ENCODE data around the gene TCTN1.
"Not testable (repeated sequence)": the region's sequence is repeated elsewhere in the genome, so short reads cannot be mapped to it uniquely, and the experiment has no call there.

TCTN1 gene

GRCh38 chr12:110639336-110640141 is 25.6 kb downstream of the TCTN1 start:
- no peak for DNase-seq

DNA sequence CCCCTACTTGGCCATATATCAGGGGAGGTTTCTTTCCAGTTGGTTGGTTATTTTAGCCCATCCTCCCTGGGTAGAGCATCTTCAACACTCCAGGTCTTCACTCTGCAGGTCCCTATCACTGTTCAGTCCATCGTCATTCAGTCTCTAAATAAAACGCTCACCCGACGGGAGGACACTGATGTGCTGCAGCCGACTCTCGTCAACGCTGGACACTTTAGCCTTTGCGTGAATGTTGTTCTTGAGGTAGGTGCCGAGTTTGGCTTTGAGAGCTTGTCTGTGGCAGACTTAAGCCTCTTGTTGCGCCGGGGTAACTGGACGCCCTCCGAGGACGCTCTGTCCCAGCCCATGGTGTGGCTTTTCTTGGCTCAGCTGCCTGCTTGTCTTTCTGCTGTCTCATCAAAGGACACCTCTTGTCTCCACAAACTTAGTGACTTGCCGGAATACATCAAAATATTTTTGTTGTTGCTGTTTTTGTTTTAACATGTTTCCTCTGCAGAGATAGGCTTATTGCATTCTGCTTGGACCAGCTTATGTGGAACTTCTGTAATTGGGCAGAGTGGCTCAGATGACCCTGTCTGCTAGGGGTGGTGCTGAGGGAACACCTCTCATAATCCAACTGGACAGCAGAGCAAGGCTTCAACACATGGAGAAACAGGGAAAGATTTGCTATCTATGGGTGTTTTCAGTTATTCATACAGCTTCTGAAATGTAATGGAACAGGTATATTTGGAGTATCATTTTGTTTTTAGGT is 26.5 kb downstream of the TCTN1 start:
- DNase-seq, result no peak

- no peak for DNase-seq
Observed at GRCh38 chr12:110641521-110641920, 27.6 kb downstream of the TCTN1 start.

GRCh38 chr12:110647631-110648040 is 33.7 kb downstream of the TCTN1 start:
- no peak for DNase-seq

- DNase-seq, result no peak
Observed at GRCh38 chr12:110649341-110649847, 35.5 kb downstream of the TCTN1 start.

GRCh38 chr12:110654238-110654637 is 40.3 kb downstream of the TCTN1 start:
- DNase-seq, result not testable (repeated sequence)

- no peak for DNase-seq
Observed at GRCh38 chr12:110656071-110656655, 42.2 kb downstream of the TCTN1 start.

DNA sequence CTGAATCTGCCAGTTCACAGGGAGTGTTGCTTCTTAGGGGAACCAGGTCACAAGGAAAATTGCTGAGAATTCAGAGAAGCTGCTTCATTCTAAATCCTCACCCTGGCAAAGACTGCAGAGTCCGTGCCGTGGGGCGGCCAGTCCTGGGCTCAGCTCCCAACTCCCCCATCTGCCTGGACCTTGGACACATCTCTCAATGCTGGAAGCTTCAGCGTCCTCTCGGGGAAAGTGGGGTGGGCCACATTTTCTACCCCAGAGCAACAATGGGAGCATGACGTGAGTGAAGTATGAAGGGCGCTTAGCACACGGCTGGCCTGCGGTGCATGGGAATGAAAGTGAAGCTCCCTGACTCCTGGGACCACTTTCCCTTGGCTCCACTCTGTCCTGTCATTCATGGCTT is 43.8 kb downstream of the TCTN1 start:
- no peak for DNase-seq

GRCh38 chr12:110658242-110658641 is 44.3 kb downstream of the TCTN1 start:
- no peak for DNase-seq

- no peak for DNase-seq
Observed at GRCh38 chr12:110658878-110659277, 44.9 kb downstream of the TCTN1 start.

GRCh38 chr12:110661337-110661972 is 47.5 kb downstream of the TCTN1 start:
- peak; percentile 4 for DNase-seq

- no peak for DNase-seq
Observed at GRCh38 chr12:110666892-110667291, 53.0 kb downstream of the TCTN1 start.

- no peak for DNase-seq
Observed at GRCh38 chr12:110667671-110668070, 53.7 kb downstream of the TCTN1 start.

DNA sequence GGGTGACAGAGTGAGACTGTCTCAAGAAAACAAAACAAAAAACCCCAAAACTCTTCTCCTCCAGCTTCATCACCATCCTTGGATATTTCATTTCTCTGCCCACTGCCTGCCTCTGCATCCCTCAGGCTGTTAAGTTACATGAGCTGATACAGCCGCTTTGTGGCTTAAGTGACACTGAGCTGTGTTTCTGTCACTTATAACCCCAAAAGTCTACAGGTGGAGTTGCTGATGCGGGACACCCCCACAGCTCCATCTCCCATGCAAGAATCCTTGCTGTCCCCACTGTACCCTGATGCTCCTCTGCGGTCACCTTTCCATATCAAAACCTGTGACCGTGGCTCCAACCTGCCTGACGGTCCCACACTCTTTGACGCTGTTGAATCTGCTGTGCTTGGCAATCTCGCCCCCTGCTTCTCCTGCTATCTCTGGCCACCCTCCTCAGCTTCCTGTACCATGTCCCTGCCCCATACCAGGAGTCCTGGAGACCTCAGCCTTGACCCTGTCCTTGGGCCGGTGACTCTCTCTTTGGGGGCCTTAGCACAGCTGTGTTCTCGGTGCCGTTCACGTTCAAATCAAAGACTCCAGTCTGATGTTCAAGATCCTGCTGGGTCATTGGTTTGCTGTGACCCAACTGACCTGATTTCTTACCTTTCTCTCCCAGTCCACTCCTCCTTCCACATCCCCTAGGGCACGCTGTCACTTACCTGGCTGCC is 54.7 kb downstream of the TCTN1 start:
- no peak for DNase-seq

- no peak for DNase-seq
Observed at GRCh38 chr12:110669193-110669502, 55.2 kb downstream of the TCTN1 start.

DNA sequence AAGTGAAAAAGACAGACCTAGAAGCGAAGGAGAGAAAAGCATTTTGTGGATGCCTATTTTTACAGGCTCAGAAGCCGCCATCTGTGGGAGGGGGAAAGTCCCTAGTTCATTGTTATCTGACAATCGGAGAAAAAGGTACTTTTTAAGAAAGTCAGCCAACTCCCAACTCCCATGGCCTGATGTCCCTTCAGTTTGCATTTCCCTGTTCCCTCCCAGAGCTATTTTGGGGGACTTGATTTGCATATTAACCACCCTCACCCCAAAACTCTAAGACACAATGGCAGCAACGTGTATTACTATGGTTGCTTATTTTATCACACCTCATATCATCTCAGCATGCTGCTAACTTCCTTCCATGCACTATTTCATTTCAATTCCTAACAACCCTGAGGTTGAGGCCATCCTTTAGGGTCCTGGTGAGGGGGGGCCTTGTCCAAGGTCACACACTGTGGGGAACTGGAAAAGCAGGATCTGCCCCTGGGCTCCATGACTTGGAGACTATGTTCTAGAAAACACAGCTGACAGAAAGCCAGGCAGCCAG is 56.3 kb downstream of the TCTN1 start:
- DNase-seq, result no peak

DNA sequence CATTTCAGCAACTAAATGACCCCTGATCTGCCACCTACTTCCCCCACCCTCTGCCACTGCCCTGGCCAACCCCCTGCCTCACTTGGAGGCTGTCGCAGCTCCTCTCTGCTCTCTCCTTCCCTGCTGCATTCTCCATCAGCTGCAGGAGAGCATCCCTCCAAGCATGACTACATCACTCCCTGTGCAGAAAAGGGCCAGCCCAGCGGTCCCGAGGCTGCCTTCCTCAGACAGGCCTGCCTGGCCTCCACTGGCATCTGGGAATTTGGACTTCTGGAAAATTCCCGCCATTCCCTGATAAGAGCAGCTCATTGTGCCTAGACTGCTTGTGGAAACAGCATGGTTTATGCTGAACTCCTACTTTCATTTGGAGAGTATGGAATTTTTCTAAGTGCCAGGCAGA is 62.2 kb downstream of the TCTN1 start:
- no peak for DNase-seq

DNA sequence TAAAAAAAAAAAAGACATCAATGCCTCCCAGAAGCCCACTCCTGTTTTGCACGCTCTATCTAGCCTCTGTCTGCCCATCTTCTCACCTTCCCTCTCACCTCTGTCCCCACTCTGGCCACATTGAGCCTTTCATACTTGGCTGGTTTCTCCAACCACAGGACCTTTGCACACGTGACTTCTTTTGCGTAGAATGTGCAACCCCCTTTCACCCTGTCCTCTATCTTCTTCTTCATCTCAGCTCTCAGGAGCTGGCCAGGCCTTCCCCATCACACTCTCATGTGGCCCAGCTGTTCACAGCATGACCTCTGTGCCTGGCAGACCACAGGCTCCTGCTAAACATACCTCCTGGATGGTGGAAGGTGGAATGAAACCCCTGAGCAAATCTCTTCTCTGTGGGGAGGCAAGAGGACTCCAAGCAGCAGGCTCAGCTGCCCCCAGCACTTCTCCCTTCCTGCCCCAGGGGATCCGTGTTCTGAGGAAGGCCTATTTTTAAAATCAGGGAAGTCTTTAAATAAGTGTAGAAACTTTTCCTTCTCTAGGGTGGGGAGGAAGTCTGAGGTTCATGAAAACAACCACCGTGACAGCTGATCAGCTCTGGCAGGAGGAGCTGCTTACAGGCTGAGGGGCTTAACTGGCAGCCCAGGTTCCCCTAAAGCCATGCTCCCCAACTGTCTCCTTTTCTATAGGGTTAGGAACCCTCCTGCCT is 63.4 kb downstream of the TCTN1 start:
- DNase-seq, result no peak

- no peak for DNase-seq
Observed at GRCh38 chr12:110677982-110678381, 64.1 kb downstream of the TCTN1 start.

DNA sequence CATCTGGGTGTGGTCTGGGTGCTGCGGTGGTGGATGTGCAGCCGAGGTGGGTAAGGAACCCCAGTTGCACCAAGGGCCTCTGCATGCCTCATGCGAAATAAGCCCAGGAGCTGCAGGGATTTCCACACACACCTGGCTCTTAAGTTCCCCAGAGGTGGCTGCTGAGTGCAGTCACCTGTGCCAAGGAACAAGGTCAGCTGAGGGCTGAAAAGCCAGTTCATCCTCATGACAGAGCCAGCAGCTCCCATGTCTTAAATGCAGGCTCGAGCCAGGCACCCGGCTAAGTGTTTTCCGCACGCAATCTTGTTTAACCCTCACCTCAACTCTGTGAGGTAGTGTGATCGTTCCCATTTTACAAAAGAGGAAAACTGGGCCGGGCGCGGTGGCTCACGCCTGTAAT is 65.3 kb downstream of the TCTN1 start:
- DNase-seq, result no peak

DNA sequence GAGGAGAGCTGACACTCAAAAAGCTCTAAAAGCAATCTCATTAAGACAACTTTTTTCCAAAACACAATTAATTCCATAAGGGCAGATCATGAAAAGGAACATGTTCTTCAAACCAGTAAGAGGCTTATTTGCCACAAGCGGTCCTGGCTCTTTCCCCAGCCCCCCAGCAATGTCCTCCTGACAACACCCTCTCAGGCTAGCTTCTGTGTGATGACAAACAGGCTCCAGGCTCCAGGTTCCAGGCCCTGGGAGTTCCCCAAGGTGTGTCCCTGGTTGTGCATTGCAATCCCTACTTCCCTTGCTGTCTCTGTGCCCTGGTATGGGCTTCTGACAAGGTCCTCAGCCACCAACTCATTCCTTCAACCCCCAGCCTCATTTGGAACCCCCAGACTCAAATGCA is 66.1 kb downstream of the TCTN1 start:
- DNase-seq, result no peak

DNA sequence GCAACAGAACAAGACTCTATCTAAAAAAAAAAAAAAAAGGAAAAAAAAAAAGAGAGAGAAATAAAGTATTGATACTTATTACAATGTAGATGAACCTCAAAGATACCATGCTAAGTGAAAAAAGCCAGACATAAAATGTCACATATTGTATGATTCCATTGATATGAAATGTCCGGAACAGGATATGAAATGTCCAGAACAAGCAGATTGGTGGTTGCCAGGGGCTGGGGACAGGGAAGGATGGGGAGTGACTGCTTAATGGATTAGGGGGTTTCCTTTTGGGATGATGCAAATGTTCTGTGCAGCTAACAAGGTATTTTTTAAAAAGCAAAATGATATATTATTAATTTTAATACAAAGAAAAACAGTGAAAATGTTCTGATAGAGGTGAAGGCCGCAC is 70.0 kb downstream of the TCTN1 start:
- no peak for DNase-seq

Measured in effector CD8-positive, alpha-beta T cell (primary cell).